Hematopoietic multipotent progenitor cell (in vitro differentiated cells): Measurements from ENCODE around the gene KRT33B. TPM values are rescaled to one million over a fixed set of nuclear protein-coding genes. Genes with fewer than 3 reads are reported as not detected.
"Not testable (repeated sequence)": the region's sequence is repeated elsewhere in the genome, so short reads cannot be mapped to it uniquely, and the experiment has no call there.

Source experiments
- DNase-seq, 3 donors: peaks; one replicate each; pipeline ENCODE4 v3.0.0-alpha.2; 2011 to 2015; ENCODE audit warnings: low read depth in 2 of 3, low spot score in 2 of 3
- total RNA-seq: library from RNA; depleted of rRNA; stranded (reverse); fragments of >200 nt; gene quantifications from one replicate; pipeline ENCODE4 v1.2.3, GENCODE V29; 2012

Gene KRT33B
- total RNA-seq, 1 donor = not detected

DNA sequence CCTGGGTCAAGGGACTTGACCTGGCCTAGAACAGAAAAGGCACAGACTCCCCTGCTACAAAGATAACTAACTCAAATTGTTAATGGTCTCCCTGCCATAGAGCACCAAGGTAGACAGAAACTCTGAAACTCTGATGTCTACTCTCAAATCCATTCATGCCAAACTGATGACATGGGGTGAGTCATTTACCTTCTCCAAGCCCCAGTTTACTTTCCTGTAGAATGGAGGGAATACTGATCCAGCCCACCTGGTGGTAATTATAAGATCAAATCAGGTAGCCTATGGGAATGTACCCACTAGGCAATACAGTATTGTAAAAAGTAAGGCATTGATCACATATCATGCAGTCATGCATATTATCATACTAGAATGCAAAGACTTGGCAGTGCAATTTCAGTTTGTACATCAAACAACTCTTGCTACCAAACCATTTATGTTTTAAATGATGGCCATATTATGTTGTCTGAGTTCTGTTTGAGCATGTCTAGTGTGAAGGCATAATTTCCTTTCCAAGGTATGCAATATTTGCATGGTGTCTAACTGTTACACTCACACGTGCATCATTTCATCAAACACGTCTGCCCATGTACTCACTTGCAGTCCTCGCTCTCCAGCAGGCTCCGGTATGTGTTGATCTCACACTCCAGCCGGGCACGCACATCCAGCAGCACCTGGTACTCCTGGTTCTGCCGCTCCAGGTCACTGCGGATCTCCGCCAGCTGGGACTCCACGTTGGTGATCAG lies 24.8 kb upstream of the KRT33B start:
- DNase-seq = no peak

GRCh38 chr17:41393826-41394225 lies 24.2 kb upstream of the KRT33B start:
- DNase-seq = no peak

DNA sequence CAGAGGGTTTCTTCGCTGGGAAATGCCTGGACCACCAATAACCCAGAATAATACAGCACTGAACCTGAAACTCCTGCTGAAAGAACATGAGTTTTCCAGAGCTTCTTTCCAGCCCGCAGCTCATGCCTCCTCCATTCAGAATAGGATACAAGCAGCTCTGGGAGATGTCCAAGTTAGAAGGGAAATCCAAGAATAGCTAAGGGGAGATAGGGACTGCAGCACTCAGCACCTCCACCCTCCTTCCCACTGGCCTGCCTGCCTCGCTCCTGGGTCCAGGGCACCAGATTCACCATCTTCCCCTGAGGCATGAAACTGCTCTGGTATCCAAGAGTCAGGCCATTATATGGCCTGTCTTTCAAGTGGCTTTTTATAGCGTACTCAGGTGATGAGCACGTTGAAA lies 23.7 kb upstream of the KRT33B start:
- no peak for DNase-seq

DNA sequence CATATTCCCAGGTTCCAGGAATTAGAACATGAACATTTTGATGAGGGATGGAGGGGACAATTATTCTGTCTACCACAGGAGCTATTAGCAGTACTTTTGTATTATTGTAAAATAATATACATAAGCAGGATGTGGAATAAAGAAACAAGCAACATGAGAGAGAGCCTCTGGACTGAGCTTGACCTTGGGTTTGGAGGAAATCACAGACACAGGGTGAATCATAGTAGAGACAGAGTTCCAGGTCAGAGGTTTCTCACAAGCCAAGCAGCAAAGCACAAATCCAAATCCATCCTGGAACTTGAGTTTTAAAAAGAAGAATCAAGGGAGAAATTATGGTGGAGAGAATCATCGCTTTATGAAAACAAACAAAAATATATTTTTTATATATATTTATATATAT lies 22.7 kb upstream of the KRT33B start:
- no peak for DNase-seq

- no peak for DNase-seq
These were observed 21.9 kb upstream of the KRT33B start for GRCh38 chr17:41391535-41391934.

GRCh38 chr17:41390411-41390938 lies 20.9 kb upstream of the KRT33B start:
- DNase-seq = no peak

- no peak for DNase-seq
These were observed 18.1 kb upstream of the KRT33B start for GRCh38 chr17:41387670-41388069.

GRCh38 chr17:41386227-41386626 lies 16.6 kb upstream of the KRT33B start:
- DNase-seq = no peak

- no peak for DNase-seq
These were observed 14.1 kb upstream of the KRT33B start for GRCh38 chr17:41383690-41384089.

DNA sequence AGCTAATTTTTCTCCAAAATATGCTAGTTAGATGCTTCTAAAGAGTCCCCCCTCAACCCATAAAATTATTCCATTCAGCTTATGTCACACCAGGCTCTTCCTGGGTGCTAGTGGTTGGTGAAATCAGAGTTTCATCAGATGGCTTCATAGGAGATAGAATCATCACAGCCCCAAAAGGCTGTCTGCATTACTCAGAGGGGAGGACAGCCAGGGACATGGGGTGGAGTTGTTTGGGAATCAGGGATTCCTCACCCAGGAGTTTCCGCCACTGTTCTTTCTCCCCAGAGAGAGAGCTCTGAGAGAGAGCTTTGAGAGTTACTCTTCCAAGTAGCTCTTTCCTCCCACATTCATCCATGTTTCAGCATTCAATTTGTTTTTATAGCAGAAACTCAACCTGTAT lies 12.8 kb upstream of the KRT33B start:
- DNase-seq = no peak

DNA sequence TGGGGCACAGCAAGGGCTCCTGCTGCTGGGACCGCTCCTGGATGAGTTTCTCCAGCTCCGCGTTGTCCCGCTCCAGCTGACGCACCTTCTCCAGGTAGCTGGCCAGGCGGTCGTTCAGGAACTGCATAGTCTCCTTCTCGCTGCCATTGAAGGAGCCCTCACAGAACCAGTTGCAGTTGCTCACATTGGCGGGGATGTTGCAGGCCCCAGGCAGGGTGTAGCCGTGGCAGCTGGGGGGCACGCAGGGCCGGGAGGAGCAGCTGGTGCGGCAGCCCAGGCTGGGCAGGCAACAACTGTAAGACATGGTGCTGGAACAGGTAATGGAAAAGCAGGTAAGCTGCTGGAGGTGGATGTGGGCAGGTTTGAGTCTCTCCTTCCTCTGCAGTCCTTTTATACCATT lies 12.3 kb upstream of the KRT33B start, which contains the start of gene KRT34:
Gene KRT34, minus strand, starts transcription at position 364 of the 400 bp plus-strand sequence. Its CDS starts 60 bp downstream, at position 304.
- DNase-seq = not testable (repeated sequence)

GRCh38 chr17:41380091-41380490 lies 10.5 kb upstream of the KRT33B start:
- not testable (repeated sequence) for DNase-seq

DNA sequence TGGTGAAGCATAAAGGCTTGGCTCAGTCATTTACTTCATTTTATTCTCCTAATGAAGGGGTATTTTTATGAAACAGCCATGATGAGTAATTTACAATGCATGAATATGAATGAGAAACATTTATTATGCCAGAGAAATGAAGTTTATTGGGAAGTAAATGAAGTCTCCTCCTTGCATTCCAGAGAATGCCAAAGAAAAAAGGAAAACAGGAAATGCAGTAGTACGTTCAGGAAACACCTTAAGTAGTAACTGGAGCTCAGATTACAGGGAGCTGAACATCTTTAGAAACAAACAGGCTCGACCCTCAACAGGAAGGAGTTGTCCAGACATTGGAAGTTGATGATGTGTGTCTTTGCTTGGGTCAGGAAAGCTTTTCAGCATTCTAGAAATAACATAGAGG lies 7.9 kb upstream of the KRT33B start:
- DNase-seq = no peak

DNA sequence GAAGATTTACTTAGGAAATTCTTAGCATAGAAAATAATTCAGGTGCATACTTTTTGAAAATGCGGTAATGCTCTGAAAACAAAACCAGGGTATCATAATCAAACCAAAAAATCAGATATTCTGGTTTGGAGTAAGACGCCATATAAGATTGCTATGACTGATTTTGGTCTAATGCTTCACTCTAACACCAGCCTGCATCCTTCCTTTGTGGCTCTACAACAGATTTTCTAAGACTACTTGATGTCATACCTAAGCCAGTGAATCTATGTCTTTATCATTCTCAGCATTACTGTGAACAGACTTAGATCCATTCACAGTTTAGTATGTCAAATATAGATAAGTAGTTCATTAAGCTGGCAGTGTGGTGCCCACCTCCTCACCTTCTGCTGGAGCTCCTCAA lies 590 bp downstream of the KRT33B start:
- DNase-seq = no peak

DNA sequence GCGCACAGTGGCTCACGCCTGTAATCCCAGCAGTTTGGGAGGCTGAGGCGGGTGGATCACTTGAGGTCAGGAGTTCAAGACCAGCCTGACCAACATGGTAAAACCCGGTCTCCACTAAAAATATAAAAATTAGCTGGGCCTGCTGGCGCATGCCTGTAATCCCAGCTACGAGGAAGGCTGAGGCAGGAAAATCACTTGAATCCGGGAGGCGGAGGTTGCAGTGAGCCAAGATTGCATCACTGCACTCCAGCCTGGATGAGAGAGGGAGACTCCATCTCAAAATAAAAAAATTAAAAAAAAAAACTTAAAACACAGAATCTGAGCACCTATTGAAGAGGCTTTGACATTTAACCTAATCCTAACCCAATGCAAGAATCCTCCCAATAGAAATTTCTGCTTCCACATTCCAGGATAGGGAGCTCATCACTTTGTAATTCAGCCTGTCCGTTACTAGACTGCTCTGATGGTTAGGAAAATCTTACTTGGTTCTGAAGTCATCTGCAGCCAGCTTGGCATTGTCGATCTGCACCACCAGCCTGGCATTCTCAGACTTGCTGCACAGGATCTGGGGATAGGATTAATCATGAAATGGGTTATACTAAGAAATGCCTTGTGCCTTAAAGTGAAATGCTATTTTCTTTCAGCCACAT lies 2.1 kb downstream of the KRT33B start:
- DNase-seq = no peak

DNA sequence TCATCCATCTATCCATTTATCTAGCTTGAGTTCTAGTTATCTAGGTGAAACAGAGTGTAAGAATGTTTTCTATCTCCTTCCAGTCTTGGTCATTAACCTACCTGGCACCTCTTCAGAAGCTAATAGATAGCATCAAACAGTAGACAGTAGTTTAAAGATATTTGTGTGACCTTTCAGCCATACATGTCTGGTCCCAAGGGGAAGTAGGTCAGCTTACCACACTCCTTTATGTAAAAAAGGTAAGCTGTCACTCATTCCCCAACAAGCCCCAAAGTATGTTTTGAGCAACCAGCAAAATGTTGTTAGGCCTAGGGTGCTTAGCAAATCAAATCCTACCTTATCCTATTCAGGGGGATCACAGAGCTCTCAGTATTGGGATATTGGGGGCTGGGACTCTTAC lies 3.5 kb downstream of the KRT33B start:
- no peak for DNase-seq

GRCh38 chr17:41363881-41364280 lies 5.7 kb downstream of the KRT33B start:
- DNase-seq = no peak

DNA sequence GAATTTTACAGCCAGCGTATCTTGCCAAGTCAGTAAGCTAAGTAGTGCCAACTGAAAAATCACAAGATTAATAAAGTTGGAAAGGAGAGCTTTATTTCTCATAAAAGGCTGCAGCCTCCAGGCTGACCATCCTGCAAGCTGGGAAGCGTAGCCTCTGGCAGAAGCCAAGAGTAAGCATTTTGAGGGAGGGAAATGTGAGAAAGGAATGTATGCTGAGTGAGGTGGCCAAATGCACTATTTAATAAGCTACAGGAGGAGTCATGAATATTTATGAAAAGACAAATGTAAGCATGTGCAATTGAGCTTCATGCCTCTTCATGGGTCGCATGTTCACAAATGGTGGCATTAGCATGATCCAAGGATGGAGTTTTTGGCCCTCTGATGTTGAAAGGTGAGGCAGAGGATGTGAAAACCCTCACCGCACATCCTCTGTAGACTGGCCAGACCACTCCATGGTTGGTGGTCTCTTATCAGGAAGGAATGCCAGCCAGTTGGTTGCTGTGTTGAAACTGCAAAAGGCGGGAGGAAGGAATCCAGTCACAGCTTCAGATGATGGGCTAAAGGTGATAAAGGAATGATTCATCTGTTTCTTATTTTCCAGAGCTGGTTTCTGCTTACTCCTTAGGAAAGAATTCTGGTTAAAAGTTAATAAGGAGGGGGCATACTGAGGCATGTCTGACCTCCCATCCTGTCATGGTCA lies 9.2 kb downstream of the KRT33B start:
- DNase-seq = no peak

- no peak for DNase-seq
These were observed 15.1 kb downstream of the KRT33B start for GRCh38 chr17:41354536-41354935.

GRCh38 chr17:41352597-41353366 lies 16.8 kb downstream of the KRT33B start:
- no peak for DNase-seq

GRCh38 chr17:41351177-41351576 lies 18.4 kb downstream of the KRT33B start:
- no peak for DNase-seq
